GM19372 (cell line): ENCODE data around the gene NECTIN4.
"Not testable (repeated sequence)": the region's sequence is repeated elsewhere in the genome, so short reads cannot be mapped to it uniquely, and the experiment has no call there.

Experiments
- ATAC-seq: cut with Tn5 transposase; IDR thresholded peaks from one replicate; pipeline ENCODE4 v1.9.1; 2021; ENCODE audit warnings: mild to moderate bottlenecking, low read depth, moderate library complexity; ENCODE audit not compliant: unreplicated experiment

NECTIN4 gene

GRCh38 chr1:161089251-161089924 lies at the start of gene NECTIN4:
TSS of gene NECTIN4 (minus strand) at chr1:161089558. CDS start at chr1:161089296, 262 bp downstream.
- no peak for ATAC-seq

DNA sequence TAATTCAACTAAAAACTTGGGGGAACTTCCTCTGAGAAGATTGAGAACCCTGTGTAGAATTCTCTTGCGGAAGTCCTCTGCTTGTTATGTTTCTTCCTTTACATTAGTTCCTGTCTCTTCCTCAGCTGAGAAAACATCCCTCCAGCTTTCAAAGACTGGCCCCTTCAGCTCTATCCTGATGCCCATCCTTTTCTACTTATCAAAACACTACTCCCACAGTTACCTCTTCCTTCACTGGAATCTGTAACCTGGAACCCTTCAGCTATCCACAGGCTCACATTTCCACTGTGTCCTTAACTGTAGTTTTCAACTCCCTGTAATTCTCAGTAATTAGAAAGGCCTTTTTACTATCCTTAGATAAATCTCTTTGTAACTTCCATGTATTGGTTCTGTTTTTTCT lies 49.1 kb upstream of the NECTIN4 start:
- ATAC-seq, result no peak

DNA sequence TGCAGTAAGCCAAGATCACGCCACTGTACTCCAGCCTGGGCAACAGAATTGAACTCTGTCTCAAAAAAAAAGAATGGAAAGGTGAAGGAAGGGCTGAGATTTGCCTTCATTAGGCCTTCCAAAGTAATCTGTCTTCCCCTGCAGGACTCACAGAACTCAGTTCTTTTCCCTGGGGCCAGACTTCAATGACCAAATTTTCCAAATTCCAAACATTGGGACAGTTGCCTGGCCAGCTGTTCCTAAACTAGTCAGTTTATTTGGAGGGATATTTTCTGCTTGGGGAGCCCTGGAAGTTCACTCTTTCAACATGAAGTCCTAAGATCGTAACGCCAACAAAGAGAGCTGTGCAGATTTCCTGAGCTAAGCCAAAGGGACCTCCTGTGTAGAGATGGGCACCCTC lies 48.5 kb upstream of the NECTIN4 start:
- no peak for ATAC-seq

DNA sequence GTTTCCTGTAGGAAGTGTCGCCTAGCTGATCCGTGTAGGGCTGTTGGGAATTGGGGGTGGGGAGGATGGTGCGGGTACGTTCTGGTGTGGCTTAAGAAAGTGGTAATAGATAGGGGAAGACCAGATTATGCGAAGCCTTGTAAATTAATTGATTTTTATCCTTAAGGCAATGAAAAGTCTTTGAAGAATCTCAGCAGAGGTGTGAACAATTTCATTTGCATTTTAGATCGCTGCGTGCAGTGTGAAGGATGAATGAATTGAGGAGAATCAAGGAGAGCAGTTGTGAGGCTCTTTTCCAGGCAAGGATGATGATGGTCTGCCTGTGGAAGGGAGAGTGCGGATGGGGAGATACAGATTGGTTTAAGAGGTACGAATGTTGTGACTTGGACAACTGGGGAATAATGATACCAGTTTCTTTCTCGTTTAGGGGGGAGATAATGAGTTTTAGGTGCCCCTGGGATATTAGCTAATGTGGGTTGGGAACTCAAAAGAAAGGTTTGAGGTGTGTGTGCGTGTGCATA lies 43.9 kb upstream of the NECTIN4 start:
- no peak for ATAC-seq

DNA sequence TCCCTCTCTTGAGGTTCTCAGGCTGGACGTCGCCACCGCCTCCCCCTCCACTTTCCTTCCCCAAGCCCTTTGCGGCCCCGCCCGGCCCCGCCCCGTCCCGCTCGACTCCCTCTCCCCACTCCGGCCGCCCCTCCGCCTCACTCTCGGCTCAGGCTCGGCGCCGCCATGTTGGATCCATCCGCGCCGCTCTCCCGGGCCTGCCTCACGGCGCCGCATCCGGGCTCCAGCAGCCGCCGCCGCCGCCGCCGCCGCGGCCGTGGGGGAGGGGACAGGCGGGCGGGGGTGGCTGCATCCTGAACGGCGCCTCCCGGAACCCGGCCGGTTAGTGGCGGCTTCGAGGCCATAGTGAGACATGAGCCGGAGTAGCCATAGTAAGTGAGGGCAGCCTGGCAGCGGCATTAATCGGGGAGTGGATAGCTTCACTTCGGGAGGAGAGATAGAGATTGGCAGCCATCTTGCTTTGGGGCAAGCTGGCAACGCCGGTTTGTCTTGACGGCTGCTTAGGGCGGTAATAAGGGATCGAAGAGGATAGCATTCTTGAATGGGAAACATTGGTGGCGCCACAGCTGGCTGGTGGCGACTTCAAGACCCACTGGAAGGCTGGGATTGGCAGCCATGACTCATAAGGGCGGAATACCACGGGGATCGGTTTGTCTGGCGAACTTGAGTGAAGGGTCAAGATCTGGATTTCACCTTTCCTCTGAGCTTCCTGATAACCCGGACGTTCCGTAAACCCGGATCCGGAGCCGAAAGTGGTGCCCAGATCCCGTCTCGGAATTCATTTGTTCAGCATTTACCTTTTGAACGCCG lies 43.3 kb upstream of the NECTIN4 start, which contains the start of gene DEDD:
DEDD (minus strand) TSS at position 258 of the 810 bp plus-strand sequence. CDS start 8,205 bp downstream, outside the sequence.
- peak; percentile 94 for ATAC-seq

GRCh38 chr1:161131523-161132409 lies 42.4 kb upstream of the NECTIN4 start:
- no peak for ATAC-seq

GRCh38 chr1:161130266-161130665 lies 40.9 kb upstream of the NECTIN4 start:
- no peak for ATAC-seq

DNA sequence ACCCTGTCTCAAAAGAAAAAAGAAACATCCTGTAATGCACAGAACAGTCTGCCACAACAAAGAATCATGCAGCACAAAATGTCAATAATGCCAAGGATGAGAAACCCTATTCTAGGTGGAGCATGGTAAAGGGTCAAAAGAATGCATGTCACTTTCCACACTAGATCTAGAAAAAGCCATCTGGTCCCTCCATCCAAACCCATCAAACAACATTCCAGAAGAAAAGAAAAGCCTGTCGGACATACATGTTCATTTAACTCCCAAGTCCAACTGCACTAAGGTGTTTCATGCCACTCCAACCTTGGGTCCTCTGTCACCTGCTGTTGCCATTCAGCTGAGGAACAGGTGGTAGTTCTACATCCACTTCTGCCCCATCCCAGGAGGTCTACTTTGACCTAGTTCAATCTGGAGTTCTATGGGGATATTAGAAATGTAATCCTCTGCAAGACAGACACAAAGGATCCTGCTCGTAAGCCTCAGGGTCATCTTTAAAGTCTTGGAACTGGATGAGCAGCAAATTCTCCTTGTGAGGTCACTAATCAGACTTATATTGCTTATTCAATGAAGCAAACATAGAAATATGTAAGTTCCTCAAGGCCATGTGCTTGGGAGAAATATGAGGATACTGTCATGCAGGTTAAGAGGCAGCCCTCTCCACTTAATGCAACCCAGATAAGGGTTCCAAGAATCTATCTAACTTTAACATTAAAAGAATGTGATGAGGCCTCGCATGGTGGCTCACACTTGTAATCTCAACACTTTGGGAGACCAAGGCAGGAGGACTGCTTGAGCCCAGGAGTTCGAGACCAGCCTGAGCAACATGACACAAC lies 39.4 kb upstream of the NECTIN4 start:
- ATAC-seq, result no peak

DNA sequence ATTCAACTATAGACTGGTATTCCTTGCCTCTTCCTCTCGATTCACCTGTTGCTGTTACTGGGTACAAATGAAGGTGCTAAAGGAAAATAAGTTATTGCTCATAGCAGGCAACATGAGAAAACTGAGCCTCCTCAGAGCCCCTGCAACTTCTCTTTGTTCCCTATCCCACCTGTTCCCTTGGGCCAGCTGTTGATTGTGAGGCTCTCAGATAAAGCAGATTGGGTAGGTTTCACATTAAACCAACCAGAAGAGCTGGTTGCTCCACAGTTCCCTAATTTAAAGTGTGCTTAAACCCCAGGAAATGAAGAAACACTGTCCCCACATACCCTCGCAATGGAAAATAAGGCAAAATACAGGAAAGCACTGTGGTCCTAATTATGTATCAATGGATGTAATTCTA lies 38.3 kb upstream of the NECTIN4 start:
- no peak for ATAC-seq

GRCh38 chr1:161122967-161123366 lies 33.6 kb upstream of the NECTIN4 start:
- ATAC-seq, result no peak

DNA sequence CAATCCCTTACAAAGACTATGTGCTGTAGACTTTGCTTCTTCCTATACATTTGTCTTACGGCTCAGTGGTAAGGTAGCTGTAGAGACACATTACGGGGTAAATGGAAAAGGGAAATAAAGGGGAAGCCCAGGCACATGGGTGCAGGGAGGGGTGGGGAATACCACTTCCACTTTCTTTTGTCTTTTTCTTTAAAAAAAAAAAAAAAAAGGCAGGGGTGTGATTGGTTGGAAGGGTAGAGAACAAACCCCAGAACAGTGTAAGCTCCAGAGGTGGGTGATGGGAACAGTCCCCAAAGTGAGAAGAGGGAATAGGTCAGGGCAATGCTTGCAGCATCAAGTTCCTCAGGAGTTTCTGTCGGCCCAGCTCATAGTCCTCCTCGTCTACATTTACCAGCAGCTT lies 32.5 kb upstream of the NECTIN4 start:
- ATAC-seq, result no peak

DNA sequence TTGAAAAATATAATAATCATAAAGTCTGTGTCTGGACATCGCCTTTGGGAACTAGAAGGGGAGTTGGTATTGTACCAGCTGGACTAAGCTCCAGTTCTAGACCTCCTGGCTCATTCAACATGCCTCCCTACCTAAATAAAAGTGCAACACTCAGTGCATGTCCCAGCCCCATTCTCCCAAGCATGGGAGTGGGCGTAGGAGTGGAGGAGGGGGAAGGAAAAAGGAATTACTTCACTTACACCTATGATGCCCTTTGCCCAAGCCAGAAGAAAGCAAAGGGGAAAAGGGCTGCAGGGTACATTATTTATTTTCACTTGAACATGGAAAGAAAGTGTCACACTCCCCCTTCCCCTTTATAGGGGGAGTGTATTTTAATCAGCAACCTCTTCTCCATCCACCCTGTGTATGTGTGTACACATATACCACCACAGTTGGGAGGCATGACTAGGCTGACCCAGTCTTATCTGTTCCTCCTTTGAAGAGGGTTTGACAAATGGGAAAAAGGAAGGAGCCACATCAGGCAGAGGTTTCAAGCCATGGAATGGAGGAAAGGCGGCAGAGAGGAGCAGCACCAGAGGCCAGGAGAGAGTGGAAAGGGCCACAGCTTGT lies 31.8 kb upstream of the NECTIN4 start:
- ATAC-seq, result no peak

DNA sequence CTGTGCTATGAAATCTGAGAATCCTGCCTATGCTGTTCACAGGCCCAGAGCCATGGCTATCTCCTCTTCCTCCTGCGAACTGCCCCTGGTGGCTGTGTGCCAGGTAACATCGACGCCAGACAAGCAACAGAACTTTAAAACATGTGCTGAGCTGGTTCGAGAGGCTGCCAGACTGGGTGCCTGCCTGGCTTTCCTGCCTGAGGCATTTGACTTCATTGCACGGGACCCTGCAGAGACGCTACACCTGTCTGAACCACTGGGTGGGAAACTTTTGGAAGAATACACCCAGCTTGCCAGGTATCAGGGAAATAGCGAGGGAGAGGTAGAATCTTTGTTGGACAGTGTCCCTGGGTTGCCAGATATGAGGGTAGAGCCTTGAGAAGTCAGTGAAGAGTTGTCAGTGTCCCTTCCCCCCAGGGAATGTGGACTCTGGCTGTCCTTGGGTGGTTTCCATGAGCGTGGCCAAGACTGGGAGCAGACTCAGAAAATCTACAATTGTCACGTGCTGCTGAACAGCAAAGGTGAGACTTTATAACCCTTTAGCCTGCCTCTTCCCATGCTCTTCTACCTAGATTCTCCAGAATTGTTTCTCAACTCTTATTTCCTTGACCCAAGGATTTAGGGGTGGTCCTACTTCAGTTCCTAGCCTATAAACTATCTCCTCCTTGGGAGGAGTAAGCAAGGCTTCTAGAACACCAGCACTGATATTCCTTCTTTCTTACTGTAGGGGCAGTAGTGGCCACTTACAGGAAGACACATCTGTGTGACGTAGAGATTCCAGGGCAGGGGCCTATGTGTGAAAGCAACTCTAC lies 29.9 kb upstream of the NECTIN4 start:
- peak; percentile 60 for ATAC-seq

DNA sequence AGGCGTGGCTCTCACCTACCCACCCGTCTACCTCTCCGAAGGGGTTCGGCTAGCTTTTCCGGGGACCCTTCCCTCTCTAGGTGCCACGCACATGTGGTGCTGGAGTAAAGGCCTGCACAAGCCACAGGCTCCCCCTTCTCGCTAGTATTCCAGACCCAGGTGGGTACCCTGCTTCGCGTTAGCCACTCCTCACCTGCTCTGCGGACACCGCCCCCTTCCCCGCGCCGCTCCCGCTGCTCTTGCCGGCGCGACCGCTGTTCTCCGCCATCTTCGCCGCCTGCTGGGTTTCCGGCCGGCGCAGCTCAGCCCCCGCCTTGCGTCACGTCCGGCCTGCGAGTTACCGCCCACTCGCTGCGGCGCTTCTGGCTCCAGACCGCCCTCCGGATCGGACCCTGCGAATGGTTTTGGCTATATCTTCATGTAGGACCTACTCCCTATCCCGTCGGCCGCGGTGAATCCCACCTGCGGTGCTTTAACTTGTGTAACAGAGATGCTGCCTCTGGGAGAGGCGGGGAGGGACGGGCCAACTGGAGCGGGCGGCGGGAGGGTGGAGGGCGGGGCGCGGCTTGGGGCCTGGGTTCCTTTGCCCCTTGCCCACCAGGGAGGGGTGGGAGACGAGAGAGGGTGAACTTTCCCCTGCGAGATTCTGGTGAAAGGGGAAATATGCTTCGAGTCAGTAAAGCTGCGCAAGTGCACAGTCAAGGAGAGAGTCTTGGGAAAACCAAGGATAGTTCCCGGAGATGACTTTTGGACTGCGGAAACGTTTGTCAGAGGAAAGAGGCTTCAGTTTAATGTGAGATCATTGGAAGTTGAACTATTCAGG lies 28.6 kb upstream of the NECTIN4 start, which contains the start of the genes NIT1 and PFDN2:
NIT1 (plus strand) TSS at position 347 of the 823 bp plus-strand sequence; CDS start at position 419, 72 bp downstream.
PFDN2 (minus strand) TSS at position 279 of the 823 bp plus-strand sequence; CDS start at position 268, 11 bp downstream.
- peak; percentile 76 for ATAC-seq

DNA sequence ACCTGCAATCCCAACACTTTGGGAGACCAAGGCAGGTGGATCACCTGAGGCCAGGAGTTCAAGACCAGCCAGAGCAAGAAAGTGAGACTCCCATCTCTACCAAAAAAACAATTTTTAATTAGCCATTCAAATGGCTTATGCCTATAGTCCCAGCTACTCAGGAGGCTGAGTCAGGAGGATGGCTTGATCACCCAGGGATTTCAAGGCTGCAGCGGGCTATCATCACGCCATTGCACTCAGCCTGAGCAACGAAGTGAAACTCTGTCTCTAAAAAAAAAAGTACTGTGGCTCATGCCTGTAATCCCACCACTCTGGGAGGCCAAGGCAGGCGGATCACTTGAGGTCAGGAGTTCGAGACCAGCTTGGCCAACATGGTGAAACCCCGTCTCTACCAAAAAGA lies 26.6 kb upstream of the NECTIN4 start:
- ATAC-seq, result not testable (repeated sequence)

DNA sequence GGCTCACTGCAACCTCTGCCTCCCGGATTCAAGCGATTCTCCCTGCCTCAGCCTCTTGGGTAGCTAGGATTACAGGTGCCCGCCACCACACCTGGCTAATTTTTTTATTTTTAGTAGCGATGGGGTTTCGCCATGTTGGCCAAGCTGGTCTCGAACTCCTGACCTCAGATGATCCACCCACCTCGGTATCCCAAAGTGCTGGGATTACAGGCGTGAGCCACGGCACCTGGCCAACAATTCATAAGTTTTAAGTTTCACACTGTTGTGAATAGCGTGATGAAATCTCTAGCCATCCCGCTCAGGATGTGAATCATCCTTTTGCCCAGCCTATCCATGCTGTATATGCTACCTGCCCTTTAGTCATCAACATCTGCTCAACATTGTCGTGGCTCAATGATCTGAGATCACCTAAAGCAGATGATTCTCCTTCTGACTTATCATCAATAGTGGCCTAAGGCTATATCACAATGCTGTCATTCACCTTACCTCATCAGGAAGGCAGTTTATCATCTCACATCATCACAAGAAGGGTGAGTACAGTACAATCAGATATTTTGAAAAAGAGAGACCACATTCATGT lies 25.9 kb upstream of the NECTIN4 start:
- no peak for ATAC-seq

DNA sequence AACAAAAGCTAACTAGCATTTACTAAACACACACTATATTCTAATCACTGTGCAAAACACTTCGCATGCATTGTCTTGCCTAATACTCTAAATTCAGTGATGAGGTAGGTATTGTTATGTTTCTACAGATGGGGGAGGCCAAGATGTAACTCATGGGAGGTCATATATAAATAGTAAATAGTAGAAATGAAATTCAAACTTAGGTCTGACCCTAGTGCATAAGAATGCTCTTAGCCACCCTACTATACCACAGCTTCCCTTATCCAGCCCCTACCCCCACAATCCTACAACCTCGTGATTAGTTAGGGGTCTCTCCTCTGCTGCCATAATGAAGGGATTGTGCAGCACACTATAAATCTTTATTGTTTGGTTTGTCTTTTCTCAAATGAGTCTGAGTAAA lies 25.2 kb upstream of the NECTIN4 start:
- no peak for ATAC-seq
